BLaER1 (cell line): ENCODE data around the gene ZNF497.

Experiments used
- H3K27ac ChIP-seq: shearing (Covaris generic); formaldehyde crosslinking; 2 replicates; pipeline ENCODE4 v1.8.1; 2022
- H3K27me3 ChIP-seq: shearing (Covaris generic); formaldehyde crosslinking; 2 replicates; pipeline ENCODE4 v1.8.1; 2022
- H3K36me3 ChIP-seq: shearing (Covaris generic); formaldehyde crosslinking; 2 replicates; pipeline ENCODE4 v1.8.1; 2022
- H3K4me1 ChIP-seq: shearing (Covaris generic); formaldehyde crosslinking; 2 replicates; pipeline ENCODE4 v1.8.1; 2022
- H3K4me2 ChIP-seq: shearing (Covaris generic); formaldehyde crosslinking; 2 replicates; pipeline ENCODE4 v1.8.1; 2022
- H3K4me3 ChIP-seq: shearing (Covaris generic); formaldehyde crosslinking; 2 replicates; pipeline ENCODE4 v1.8.1; 2022
- H3K9ac ChIP-seq: shearing (Covaris generic); formaldehyde crosslinking; 2 replicates; pipeline ENCODE4 v1.8.1; 2022
- H3K9me3 ChIP-seq: shearing (Covaris generic); formaldehyde crosslinking; 2 replicates; pipeline ENCODE4 v1.8.1; 2022
- H4K20me1 ChIP-seq: shearing (Covaris generic); formaldehyde crosslinking; 2 replicates; pipeline ENCODE4 v1.8.1; 2022
- Cebpa-rat ChIP-seq: shearing (Covaris generic); IDR thresholded peaks from 2 replicates; pipeline ENCODE4 v1.8.1; 2022

ZNF497 gene

DNA sequence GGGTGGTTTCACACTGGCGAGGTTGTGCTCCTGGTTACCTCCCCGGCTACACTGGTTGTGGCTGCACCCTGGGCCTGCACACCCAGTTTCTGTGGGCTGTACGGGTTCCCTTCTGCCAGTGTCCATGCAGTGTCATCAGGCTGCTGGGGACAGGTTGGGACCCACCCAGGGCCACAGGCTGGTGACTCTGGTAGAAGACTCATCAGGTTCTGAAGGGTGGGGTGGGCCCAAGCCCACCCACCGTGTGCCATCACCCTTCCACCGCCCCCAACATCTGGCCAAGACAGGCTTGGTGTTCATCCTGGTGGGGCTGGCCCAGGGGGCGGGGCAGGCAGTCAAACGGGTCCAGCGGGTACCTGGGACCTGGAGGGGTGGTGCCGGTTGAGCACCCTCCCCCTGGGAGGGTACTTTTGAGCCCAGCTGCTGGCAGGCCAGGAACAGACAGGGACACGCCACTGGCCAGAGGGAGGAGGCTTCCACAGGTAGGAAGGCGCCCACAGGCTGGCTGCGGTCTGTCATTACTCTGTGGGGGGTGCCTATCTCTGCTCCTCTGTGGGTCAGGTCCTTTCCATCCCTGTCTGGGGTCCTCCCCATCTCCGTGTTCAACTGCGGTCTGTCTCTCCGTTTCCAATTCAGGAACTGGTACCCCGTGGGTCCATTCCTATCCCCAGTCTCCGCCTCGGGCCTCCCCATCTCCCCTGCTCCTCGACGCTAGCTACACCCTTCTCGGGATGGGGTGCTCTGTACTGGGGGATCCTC lies 32.8 kb upstream of the ZNF497 start, which contains the start of gene RNF225:
Gene RNF225, plus strand, starts transcription at position 437 of the 759 bp plus-strand sequence. CDS start 434 bp downstream, outside the sequence.
- Histone ChIP-seq H3K9ac (no peak within 1 kb of the TSS), H3K27me3 (peaks cover 8% of the 10 kb centered on the region)

DNA sequence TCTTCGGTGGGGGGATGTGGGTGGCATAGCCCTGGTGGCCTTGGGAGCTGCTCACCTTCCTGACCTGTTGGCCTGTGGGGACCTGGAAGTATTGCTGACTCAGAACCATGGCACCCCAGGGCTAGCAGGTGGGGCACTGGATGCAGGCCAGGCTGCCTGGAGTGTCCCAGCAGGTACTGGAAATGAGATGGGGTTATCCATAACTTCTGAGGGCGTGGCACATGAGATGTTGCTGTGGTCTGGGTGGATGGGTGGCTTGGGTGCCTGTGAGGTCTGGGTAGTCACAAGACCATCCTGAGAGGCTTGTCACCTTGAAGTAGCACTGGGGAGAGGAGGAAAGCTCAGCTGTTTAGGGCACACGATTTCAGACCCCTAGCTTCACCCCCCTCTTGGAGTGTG lies 32.3 kb upstream of the ZNF497 start:
- H3K4me3 ChIP-seq = no peak overlapping the region
- H3K4me1 ChIP-seq = peaks cover 16% of the 10 kb centered on the region
- H3K27me3 ChIP-seq = peaks cover 8% of the 10 kb centered on the region
- peaks cover 70% of the 10 kb centered on the region for H3K36me3 ChIP-seq
- H3K9ac ChIP-seq = no peak overlapping the region
- no peak for TF ChIP-seq Cebpa-rat
- H3K9me3 ChIP-seq = no peaks in the 10 kb centered on the region
- no peak overlapping the region for H3K27ac ChIP-seq
- H4K20me1 ChIP-seq = peaks cover 64% of the 10 kb centered on the region
- H3K4me2 ChIP-seq = no peak overlapping the region

More for the DNA sequence above, 32.8 kb upstream of the ZNF497 start, which contains the start of gene RNF225:
- H3K4me3 ChIP-seq = no peak within 1 kb of the TSS
- no peak within 1 kb of the TSS for H3K4me2 ChIP-seq
- peaks cover 58% of the 10 kb centered on the region for H4K20me1 ChIP-seq
- peaks cover 13% of the 10 kb centered on the region for H3K4me1 ChIP-seq
- H3K27ac ChIP-seq = no peak within 1 kb of the TSS
- peaks cover 64% of the 10 kb centered on the region for H3K36me3 ChIP-seq
- no peak for TF ChIP-seq Cebpa-rat
- no peaks in the 10 kb centered on the region for H3K9me3 ChIP-seq

DNA sequence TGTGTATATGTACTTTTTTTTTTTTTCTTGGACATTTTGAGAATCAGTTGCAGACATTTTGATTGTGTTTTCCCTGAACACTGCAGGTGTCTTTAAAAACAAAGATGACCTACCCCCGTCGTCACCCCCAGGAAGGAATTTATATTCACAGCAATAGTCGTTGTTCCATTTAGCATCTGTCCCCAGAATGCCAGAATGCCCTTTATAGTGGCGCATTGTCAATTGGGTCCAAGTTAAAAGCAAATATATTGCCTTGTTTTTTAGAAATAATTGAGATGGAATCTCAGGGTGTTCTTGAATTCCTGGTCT lies 31.1 kb upstream of the ZNF497 start:
- TF ChIP-seq Cebpa-rat = no peak
- Histone ChIP-seq H3K36me3 (peaks cover 81% of the 10 kb centered on the region), H3K9ac (no peak overlapping the region), H3K9me3 (no peaks in the 10 kb centered on the region), H3K4me2 (no peak overlapping the region), H3K4me1 (peaks cover 27% of the 10 kb centered on the region), H3K27ac (no peak overlapping the region), H4K20me1 (peaks cover 75% of the 10 kb centered on the region), H3K4me3 (no peak overlapping the region), H3K27me3 (peaks cover 8% of the 10 kb centered on the region)

DNA sequence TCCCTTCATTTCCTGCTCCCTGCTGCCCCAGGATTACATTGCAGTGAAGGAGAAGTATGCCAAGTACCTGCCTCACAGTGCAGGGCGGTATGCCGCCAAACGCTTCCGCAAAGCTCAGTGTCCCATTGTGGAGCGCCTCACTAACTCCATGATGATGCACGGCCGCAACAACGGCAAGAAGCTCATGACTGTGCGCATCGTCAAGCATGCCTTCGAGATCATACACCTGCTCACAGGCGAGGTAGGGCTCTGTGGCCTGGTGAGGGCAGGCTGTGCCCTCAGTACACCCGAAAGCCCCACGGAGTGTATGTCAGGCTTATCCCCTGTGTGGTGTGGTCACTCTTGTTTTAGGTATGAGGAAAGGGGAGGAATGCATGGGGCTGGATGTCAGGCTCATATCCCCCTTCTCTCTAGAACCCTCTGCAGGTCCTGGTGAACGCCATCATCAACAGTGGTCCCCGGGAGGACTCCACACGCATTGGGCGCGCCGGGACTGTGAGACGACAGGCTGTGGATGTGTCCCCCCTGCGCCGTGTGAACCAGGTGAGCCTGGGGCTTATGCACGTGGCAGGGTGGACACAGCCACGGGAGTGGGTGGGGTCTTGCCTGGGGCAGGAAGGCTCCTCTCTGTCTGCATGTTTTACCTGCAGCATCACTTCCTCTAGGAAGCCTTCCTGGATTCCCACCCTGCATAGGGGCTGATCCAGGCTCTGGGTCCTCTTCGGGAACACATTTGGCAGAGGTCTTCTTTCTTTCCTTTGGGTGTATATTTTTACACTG lies 30.6 kb upstream of the ZNF497 start:
- no peak for TF ChIP-seq Cebpa-rat
- H3K27ac ChIP-seq = no peak overlapping the region
- no peak overlapping the region for H3K4me2 ChIP-seq
- H3K4me1 ChIP-seq = peaks cover 33% of the 10 kb centered on the region
- no peak overlapping the region for H3K4me3 ChIP-seq
- no peaks in the 10 kb centered on the region for H3K9me3 ChIP-seq
- peaks cover 80% of the 10 kb centered on the region for H4K20me1 ChIP-seq
- H3K36me3 ChIP-seq = peaks cover 87% of the 10 kb centered on the region
- H3K9ac ChIP-seq = no peak overlapping the region
- H3K27me3 ChIP-seq = peaks cover 8% of the 10 kb centered on the region

DNA sequence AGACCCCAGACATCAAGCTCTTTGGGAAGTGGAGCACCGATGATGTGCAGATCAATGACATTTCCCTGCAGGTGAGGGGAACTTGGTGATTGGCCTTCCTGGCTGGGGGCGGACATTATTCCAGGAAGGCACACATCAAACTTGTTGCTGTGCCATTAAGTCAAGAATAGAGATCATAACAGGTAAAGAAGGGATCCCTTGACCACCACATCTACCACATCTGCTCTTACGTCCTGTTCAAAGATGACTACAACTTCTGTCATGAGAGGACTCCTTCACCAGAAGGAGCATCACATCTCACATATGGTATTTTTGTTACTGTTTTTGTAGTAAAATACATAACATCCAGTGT lies 25.6 kb upstream of the ZNF497 start:
- H3K27ac ChIP-seq = 0 out of 2 replicates have a peak overlapping the region, but pooled peaks have one; percentile 98

DNA sequence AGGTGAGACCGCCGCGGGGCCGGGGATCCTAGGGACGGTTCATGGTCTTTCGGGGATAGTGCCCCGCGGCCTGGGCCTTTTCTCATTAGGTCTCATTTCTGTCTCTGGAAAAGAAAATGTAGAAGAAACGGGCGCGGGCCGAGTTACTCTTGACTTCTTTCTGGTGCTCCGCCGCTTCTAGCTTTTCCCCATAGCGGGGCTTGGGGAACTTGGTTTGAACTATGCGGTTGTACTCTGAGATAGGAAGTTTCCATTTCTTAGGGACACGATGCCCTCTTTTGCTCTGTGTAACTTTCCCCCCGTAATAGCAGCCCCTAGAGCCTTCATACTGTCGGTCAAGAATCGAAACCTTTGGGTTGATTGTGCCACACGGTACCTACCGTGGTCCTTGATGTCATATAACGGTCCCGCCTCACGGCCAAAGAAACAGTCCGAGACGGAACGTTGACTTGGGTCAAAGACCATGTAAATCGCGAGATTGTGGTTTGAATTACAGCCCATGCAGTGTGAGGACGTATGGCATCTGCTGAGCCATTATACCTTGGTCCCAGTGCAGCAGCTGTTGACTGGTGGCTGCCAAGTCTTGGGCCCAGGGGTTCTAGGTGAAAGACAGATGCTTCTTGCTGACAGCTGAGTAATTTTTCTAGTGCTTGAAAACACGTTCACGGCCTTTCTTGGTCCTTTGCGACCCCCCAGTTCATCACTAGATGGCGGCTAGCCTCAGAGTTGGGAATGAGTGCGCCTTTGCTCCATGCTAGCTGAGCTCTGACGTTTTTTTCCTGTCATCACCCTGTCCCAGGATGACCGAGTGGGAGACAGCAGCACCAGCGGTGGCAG lies 25.0 kb upstream of the ZNF497 start:
- peak overlapping the region; percentile 98 for H3K9ac ChIP-seq
- no peak for TF ChIP-seq Cebpa-rat
- H3K4me3 ChIP-seq = peak overlapping the region; percentile 94
- H3K4me1 ChIP-seq = peaks cover 68% of the 10 kb centered on the region
- peak overlapping the region; percentile 98 for H3K27ac ChIP-seq
- peak overlapping the region; percentile 97 for H3K4me2 ChIP-seq
- peaks cover 54% of the 10 kb centered on the region for H4K20me1 ChIP-seq
- peaks cover 47% of the 10 kb centered on the region for H3K36me3 ChIP-seq
- H3K27me3 ChIP-seq = no peaks in the 10 kb centered on the region
- no peaks in the 10 kb centered on the region for H3K9me3 ChIP-seq

More for the DNA sequence above, 25.6 kb upstream of the ZNF497 start:
- no peak for TF ChIP-seq Cebpa-rat
- no peaks in the 10 kb centered on the region for H3K27me3 ChIP-seq
- H3K36me3 ChIP-seq = peaks cover 53% of the 10 kb centered on the region
- H3K9ac ChIP-seq = peak overlapping the region; percentile 98
- peak overlapping the region; percentile 94 for H3K4me3 ChIP-seq
- H3K4me1 ChIP-seq = peaks cover 62% of the 10 kb centered on the region
- H3K4me2 ChIP-seq = peak overlapping the region; percentile 97
- no peaks in the 10 kb centered on the region for H3K9me3 ChIP-seq
- H4K20me1 ChIP-seq = peaks cover 60% of the 10 kb centered on the region

DNA sequence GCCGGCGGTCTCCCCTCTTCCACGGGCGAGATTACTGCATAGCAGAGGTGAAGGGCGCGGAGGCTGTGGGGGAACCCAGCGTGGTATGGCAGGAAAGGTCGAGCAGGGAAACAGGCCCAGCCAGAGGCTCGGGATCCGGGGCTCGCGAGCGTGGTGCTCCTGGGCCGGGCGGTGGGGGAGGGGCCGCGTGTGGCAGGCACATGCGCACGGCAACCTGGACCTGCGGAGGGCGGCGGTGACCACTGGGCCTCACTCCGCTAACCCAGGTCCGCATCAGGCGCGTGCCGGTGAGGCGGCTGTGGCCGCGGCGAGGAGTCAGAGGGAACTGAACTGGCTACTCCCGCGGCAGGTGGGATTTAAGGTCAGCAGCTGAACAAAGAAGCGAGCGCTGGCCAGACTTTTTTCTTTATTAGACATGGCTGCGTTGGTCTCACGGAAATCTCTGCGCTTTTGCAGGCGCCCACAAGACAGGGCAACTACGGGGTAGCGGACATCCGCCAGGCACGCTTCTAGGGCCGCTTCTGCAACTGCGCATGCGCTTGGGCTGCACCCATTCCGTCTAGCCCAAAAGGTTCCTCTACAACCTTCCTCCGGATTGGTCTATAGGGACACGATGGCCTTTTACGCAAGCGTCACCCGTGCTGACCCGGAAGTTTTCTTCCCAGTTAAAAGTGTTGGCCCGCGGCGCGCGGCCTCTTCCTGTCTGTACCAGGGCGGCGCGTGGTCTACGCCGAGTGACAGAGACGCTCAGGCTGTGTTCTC lies 24.2 kb upstream of the ZNF497 start, which contains the start of gene RPS5:
Gene RPS5, plus strand, starts transcription at position 694 of the 762 bp plus-strand sequence. CDS start 869 bp downstream, outside the sequence.
- Histone ChIP-seq H3K4me2 (peak within 1 kb of the TSS; percentile 97), H3K27me3 (no peaks in the 10 kb centered on the region), H3K27ac (peak within 1 kb of the TSS; percentile 98), H3K36me3 (peaks cover 39% of the 10 kb centered on the region), H3K9ac (peak within 1 kb of the TSS; percentile 98), H3K4me1 (peaks cover 76% of the 10 kb centered on the region), H3K4me3 (peak within 1 kb of the TSS; percentile 94), H4K20me1 (peaks cover 46% of the 10 kb centered on the region), H3K9me3 (no peaks in the 10 kb centered on the region)
- TF ChIP-seq Cebpa-rat = no peak; the same call in 1 of the 2 replicates

DNA sequence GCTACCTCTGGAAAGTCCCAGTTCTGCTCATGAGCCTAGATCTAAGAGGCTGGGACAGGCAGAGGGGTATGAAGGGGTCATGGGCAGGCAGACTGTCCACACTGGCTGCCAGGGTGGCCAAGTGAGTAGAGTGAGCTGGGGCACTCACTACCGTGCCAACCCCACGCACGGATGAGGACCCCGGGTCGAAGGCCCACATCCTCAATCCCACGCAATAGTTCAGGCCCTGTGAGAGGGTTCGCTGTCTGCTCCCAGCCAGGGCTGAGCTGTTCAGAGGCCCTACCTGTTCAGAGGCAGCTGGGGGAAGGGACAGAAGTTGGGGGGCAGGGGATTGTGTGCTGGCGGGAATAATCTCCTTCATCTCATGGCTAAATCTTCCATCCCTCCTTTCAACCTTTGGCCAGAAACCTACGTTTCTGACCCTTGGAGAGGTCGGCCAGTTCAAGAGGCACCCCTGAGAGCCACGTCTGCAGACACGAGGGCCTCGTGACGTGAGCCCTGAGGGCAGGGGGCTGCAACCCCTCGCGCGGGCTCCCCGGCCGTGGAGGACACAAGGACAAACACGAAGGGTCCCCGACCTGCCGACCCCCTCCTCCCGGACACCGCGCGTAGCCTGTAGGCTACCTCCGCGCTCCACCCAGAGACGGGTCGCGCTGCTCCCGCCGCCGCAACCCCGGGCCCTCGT lies 23.5 kb upstream of the ZNF497 start:
- no peak for TF ChIP-seq Cebpa-rat
- Histone ChIP-seq H4K20me1 (peaks cover 39% of the 10 kb centered on the region), H3K9ac (peak overlapping the region; percentile 98), H3K4me3 (peak overlapping the region; percentile 94), H3K36me3 (peaks cover 32% of the 10 kb centered on the region), H3K9me3 (no peaks in the 10 kb centered on the region), H3K4me1 (peaks cover 76% of the 10 kb centered on the region), H3K4me2 (peak overlapping the region; percentile 95), H3K27ac (peak overlapping the region; percentile 98), H3K27me3 (no peaks in the 10 kb centered on the region)
